HG02759 (cell line): ENCODE data around the gene AHDC1.
"Not testable (repeated sequence)": the region's sequence is repeated elsewhere in the genome, so short reads cannot be mapped to it uniquely, and the experiment has no call there.

Experiments
- ATAC-seq: cut with Tn5 transposase; IDR thresholded peaks from one replicate; pipeline ENCODE4 v1.9.1; 2021; ENCODE audit warnings: mild to moderate bottlenecking, moderate library complexity; ENCODE audit not compliant: unreplicated experiment

The AHDC1 gene

GRCh38 chr1:27634177-27634984 lies 30.4 kb upstream of the AHDC1 start:
- no peak for ATAC-seq

DNA sequence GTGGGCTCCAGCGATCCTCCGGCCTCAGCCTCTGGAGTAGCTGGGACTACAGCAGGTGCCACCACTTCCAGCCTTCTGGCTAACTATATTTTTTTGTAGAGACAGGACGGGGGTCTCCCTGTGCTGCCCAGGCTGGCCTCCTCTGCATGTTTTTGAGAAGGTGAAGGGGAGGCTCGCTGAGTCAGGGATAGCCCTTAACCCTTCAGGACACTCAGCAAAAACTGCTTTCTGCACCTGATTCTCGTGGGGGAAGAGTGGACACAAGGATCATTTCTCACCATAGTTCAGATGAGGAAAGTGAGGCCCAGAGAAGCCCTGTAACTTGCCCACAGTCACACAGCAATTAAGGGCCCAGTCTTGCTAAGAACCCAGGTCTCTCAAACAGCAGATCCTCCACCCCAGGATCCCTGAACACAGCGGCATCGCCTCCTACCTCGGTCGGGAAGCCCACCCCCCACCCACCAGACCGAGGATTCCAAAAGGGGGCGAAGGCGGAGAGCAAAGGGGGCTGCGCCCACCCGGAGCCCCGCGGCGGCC lies 29.8 kb upstream of the AHDC1 start:
- no peak for ATAC-seq

- no peak for ATAC-seq
Observed at GRCh38 chr1:27633298-27633610, 29.3 kb upstream of the AHDC1 start.

- ATAC-seq, result peak; percentile 40
Observed at GRCh38 chr1:27632387-27633297, 28.7 kb upstream of the AHDC1 start.

- peak; percentile 31 for ATAC-seq
Observed at GRCh38 chr1:27630859-27631491, 27.0 kb upstream of the AHDC1 start.

GRCh38 chr1:27628712-27629111 lies 24.8 kb upstream of the AHDC1 start:
- no peak for ATAC-seq

DNA sequence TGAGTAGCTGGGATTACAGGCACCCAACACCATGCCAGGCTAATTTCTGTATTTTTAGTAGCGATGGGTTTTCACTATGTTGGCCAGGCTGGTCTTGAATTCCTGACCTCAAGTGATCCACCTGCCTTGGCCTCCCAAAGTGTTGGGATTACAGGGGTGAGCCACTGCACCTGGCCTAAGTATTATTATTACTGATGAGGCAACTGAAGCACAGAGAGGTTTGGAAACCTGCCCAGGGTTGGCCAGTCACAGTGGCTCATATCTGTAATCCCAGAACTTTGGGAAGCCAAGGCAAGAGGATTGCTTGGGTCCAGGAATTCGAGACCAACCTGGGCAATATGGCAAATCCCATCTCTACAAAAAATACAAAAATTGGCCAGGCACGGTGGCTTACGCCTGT lies 23.8 kb upstream of the AHDC1 start:
- ATAC-seq, result not testable (repeated sequence)

DNA sequence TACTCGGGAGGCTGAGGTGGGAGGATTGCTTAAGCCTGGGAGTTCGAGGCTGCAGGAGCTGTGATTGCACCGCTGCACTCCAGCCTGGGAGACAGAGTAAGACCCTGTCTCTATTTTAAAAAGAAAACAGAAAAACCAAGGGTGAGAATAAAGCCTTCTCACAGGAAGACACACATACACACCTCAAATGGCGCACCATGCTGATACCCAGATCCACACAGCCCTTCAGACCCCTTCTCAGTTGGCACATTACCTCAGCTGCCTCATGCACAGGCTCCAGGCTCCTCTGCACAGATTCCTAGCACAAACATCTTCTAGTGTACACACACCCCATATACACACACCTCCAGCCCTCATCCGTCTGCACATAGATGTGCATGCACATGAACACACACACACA lies 23.1 kb upstream of the AHDC1 start:
- ATAC-seq, result no peak

GRCh38 chr1:27626031-27626935 lies 22.3 kb upstream of the AHDC1 start:
- ATAC-seq, result peak; percentile 31

GRCh38 chr1:27624467-27625178 lies 20.7 kb upstream of the AHDC1 start:
- peak; percentile 31 for ATAC-seq

- no peak for ATAC-seq
Observed at GRCh38 chr1:27623327-27624212, 19.6 kb upstream of the AHDC1 start.

DNA sequence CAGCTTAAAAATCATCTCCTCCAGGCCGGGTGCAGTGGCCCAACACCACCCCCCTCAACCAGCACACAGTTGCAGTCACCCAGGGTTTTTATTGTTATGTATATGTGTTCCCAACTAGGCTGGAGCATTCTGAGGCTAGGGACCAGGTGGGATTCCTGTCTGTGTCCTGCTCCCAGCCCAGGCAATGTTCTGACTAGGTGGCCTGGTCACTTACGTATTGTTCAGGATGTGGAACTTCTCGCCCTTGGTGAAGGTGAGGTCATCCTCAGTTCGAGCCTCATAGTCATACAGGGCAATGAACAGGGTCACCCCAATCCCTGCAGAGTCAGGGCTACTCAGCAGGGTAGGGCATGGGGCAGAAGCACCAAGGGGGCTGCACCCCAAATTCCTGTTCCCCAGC lies 18.9 kb upstream of the AHDC1 start:
- no peak for ATAC-seq

- ATAC-seq, result no peak
Observed at GRCh38 chr1:27621051-27621920, 17.3 kb upstream of the AHDC1 start.

GRCh38 chr1:27619782-27620438 lies 16.0 kb upstream of the AHDC1 start:
- ATAC-seq, result not testable (repeated sequence)

DNA sequence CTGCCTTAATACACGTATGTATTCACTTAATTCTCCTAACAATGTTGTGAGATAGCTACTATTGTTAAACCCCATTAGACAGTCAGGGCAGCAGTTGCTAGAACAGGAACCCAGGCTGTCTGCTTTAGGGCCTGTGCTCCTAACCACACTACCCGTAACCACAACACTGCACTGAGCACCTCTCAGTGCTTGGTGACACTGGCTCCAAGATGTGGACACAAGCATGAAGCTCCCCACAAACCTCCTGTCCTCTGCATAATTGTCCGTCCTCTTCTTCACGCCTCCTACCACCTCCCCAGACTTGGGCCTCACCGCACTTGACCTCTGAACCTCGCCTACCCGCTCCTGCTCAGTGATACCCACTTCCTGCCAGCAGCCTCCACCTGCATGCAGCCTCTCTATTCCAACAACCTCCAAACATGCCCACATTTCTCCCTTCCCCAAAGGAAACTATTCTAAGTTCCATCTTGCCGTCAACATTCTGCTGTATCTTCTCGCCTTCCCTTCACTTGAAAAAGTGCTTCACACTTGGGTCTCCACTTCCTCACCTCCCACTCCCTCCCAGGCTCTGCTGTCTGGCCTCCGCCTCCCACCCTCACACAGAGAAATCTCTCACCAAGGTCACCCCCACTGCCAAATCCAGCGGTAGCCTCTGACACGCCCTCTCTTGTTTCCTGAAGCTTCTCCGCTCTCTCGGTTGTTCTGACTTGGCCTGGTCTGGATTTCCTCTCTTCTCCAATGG lies 14.6 kb upstream of the AHDC1 start:
- ATAC-seq, result peak; percentile 48

- no peak for ATAC-seq
Observed at GRCh38 chr1:27617420-27617819, 13.5 kb upstream of the AHDC1 start.

DNA sequence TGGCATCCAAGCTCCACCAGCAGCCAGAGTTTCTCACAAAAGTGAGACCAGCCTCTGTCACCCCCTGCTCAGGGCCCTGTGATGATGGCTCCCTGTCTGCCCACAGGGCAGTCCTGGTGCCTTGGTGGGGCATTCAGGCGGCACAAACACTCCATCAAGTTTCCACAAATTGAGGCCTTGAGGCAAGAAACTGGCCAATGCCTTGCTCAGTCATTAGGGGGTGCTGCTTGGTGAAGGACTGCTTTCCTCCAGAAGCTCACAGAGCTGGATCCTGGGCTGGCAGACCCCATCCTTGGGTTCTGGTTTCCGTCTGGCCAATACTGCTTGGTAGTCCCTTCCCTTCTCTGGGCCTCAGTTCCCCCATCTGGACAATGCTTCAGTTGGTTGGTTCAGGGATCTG lies 12.5 kb upstream of the AHDC1 start:
- ATAC-seq, result no peak
